ENCODE data around the gene NRXN2. TPM values are rescaled to one million over a fixed set of nuclear protein-coding genes. Genes with fewer than 3 reads are reported as not detected.
A peak's percentile ranks its signal among the peaks of the same experiment; 100 is the strongest.

Gene NRXN2
- total RNA-seq, 1 donor from 2014 or later, result 1.9 TPM

GRCh38 chr11:64690235-64690634, 32.8 kb downstream of the NRXN2 start:
- no peak for DNase-seq (ENCODE audit: missing footprints)
- no peak for ATAC-seq
- intact Hi-C loops (cut with DNase I), result no loop called here

GRCh38 chr11:64688534-64688982, 34.4 kb downstream of the NRXN2 start:
- intact Hi-C loops (cut with DNase I), result loop anchor here (1.0 kb wide), 1 partner anchor 35 kb away; the partner anchor contains the start of gene NRXN2
- ATAC-seq (peak; percentile 94), DNase-seq (ENCODE audit: missing footprints) (peak; percentile 94)

- intact Hi-C loops (cut with DNase I), result loop anchor here (1.0 kb wide), 1 partner anchor 35 kb away; the partner anchor contains the start of gene NRXN2
- DNase-seq (ENCODE audit: missing footprints) (no peak), ATAC-seq (no peak)
Observed at GRCh38 chr11:64687643-64688533, 35.1 kb downstream of the NRXN2 start.

- intact Hi-C loops (cut with DNase I), result no loop called here
- peak; percentile 24 for ATAC-seq
- no peak for DNase-seq (ENCODE audit: missing footprints)
Observed at GRCh38 chr11:64687204-64687603, 35.8 kb downstream of the NRXN2 start.

- DNase-seq (ENCODE audit: missing footprints) (no peak), ATAC-seq (no peak)
- intact Hi-C loops (cut with DNase I), result no loop called here
Observed at GRCh38 chr11:64686466-64687170, 36.4 kb downstream of the NRXN2 start.

GRCh38 chr11:64685536-64685935, 37.5 kb downstream of the NRXN2 start:
- intact Hi-C loops (cut with DNase I), result no loop called here
- no peak for ATAC-seq
- DNase-seq (ENCODE audit: missing footprints), result no peak

GRCh38 chr11:64684357-64684756, 38.6 kb downstream of the NRXN2 start:
- no peak for DNase-seq (ENCODE audit: missing footprints)
- intact Hi-C loops (cut with DNase I), result no loop called here
- ATAC-seq, result no peak

GRCh38 chr11:64681171-64681570, 41.8 kb downstream of the NRXN2 start:
- ATAC-seq, result no peak
- DNase-seq (ENCODE audit: missing footprints), result no peak
- intact Hi-C loops (cut with DNase I), result no loop called here

- ATAC-seq (no peak), DNase-seq (ENCODE audit: missing footprints) (no peak)
- intact Hi-C loops (cut with DNase I), result no loop called here
Observed at GRCh38 chr11:64679846-64680245, 43.2 kb downstream of the NRXN2 start.

- intact Hi-C loops (cut with DNase I), result no loop called here
- no peak for DNase-seq (ENCODE audit: missing footprints)
- ATAC-seq, result no peak
Observed at GRCh38 chr11:64677441-64678023, 45.5 kb downstream of the NRXN2 start.

- DNase-seq (ENCODE audit: missing footprints) (no peak), ATAC-seq (no peak)
- intact Hi-C loops (cut with DNase I), result no loop called here
Observed at GRCh38 chr11:64676261-64676615, 46.8 kb downstream of the NRXN2 start.

GRCh38 chr11:64675450-64676260, 47.3 kb downstream of the NRXN2 start:
- intact Hi-C loops (cut with DNase I), result no loop called here
- ATAC-seq, result peak; percentile 98
- DNase-seq (ENCODE audit: missing footprints), result peak; percentile 84

GRCh38 chr11:64674774-64675173, 48.2 kb downstream of the NRXN2 start:
- ATAC-seq, result no peak
- no peak for DNase-seq (ENCODE audit: missing footprints)

GRCh38 chr11:64673279-64673678, 49.7 kb downstream of the NRXN2 start:
- ATAC-seq, result no peak
- intact Hi-C loops (cut with DNase I), result no loop called here

More at GRCh38 chr11:64674774-64675173, 48.2 kb downstream of the NRXN2 start:
- intact Hi-C loops (cut with DNase I), result no loop called here

GRCh38 chr11:64672875-64673274, 50.1 kb downstream of the NRXN2 start:
- no peak for ATAC-seq

More at GRCh38 chr11:64673279-64673678, 49.7 kb downstream of the NRXN2 start:
- no peak for DNase-seq (ENCODE audit: missing footprints)

GRCh38 chr11:64670975-64671374, 52.0 kb downstream of the NRXN2 start:
- no peak for ATAC-seq
- intact Hi-C loops (cut with DNase I), result no loop called here
- no peak for DNase-seq (ENCODE audit: missing footprints)

More at GRCh38 chr11:64672875-64673274, 50.1 kb downstream of the NRXN2 start:
- intact Hi-C loops (cut with DNase I), result no loop called here
- no peak for DNase-seq (ENCODE audit: missing footprints)

GRCh38 chr11:64667154-64667745, 55.7 kb downstream of the NRXN2 start:
- DNase-seq (ENCODE audit: missing footprints) (no peak), ATAC-seq (no peak)
- intact Hi-C loops (cut with DNase I), result no loop called here

- ATAC-seq (peak; percentile 56), DNase-seq (ENCODE audit: missing footprints) (no peak)
Observed at GRCh38 chr11:64665411-64665821, 57.6 kb downstream of the NRXN2 start.

More at GRCh38 chr11:64665411-64665821, 57.6 kb downstream of the NRXN2 start:
- intact Hi-C loops (cut with DNase I), result no loop called here
